ENCODE data around the gene IGLL1.
"Not testable (repeated sequence)": the region's sequence is repeated elsewhere in the genome, so short reads cannot be mapped to it uniquely, and the experiment has no call there.

IGLL1 gene

DNA sequence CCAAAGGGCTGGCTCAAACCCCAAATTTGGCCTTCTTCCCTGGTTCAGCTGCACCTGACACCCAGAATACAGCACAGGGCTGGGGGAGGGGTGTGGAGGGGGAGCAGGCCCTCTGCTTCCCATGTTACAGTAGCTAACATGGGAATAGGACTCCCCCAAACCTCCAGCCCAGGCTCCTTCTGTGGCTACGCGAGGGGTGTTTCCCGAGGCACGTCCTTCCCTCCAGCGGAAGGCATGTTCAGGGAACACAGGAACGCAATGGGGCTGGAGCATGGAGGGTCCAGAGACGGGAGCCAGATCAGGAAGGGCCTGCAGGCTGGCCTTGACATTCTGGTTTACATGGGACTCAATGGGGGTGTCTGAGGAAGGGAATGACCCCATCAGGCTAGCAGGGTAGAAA is 11.8 kb upstream of the IGLL1 start:
- DNase-seq (ENCODE audit: low read depth in 1 of 2, low spot score in 1 of 2): no peak

DNA sequence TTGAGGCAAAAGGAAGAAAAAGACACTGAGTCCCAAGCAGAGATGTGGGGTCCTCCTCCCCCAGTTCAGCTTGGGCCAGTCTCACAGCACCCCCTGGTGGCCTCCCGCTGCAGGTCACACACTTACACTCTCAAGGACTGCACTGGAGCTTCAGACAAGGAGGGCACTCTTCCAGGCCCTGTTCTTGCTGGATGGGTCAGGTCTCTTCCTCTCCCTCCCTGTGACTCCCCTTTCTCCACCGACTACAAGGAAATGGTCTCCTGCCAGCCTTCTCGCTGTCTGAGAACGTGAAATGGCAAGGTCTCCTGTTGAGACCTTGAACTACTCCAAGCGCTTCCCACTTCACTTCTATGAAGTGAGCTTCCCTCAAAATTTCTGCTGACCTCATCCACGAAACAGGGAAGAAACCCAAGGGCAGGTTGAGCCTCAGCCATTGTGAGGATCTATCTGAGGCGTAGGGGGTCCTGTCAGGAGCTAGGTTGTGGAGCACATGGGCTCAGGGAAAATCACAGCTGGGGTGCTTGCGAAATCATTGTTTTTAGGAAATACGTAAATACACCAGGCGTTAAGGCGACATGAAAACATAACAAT is 11.2 kb upstream of the IGLL1 start:
- peak; percentile 10 to 44 for DNase-seq (ENCODE audit: low read depth in 1 of 2, low spot score in 1 of 2)

DNA sequence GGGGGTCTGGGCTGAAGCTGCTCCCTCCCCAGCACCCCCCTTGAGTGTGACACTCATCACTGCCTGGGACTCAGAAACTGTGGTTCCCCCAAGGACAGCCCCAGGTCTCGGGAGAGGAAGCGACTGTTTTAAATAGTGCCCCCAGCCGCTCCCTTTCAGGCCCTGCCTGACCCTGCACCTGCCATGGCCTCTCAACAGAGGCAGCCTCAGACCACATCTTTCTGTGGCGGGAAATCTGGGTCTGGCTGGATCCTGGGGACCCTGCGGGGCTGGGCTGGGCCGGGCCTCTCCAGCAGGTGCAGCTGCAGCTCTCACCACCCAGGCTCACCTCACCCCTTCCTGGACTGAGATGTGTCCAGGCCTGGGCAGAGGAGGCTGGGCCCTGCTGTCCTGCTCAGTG is 3.7 kb upstream of the IGLL1 start:
- DNase-seq (ENCODE audit: low read depth in 1 of 2, low spot score in 1 of 2): no peak

- no peak for DNase-seq (ENCODE audit: low read depth in 1 of 2, low spot score in 1 of 2)
Measured at GRCh38 chr22:23583153-23583552, 3.1 kb upstream of the IGLL1 start.

DNA sequence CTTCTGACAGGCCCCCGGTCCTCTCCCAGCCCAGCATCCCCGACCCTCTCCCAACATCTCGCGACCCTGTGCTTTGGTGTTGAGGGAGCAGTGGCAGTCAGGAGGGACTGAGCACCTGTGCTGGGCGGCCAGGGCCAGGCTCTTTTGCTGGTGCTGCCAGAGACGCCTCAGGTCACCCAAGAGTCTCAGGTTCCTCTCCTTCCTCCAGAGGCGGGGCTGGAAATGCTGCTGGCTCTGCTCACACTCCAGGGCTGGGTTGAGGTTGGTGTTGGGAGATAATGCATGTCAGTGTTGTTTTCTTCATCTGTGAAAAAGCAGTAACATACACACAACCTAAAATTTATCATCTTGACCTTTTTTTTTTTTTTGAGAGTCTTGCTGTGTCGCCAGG is 1.2 kb upstream of the IGLL1 start:
- DNase-seq (ENCODE audit: low read depth in 1 of 2, low spot score in 1 of 2): no peak

DNA sequence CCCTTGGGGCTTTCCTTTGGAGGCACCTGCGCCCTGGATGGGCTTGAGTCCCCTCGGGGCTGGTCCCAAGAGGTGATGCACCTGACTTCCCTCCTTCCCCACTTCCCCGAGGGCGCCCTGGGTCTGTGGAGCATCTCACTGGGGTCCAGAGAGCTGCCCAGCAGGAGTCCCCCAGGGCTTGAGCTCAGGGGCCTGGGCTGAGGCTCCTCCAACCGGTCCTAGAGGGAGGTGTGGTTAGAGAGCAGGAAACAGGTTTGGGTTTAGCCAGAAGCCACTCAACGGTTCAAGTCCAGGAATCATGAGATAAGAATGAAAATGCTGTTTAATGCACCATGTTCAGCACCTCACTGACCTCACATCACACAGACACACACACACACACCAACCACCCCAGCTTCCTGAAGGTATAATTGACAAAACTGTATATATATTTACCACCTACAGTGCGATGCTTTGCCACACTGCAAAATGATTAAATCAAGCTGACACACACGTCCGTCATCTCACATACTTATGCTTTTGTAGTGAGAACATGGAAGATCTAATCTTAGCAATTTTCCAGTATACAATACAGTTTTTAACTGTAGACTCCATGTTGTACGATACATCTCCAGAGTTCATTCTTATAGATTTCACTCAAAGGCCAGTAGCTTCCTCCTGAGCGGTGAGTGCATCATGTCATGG is 628 bp upstream of the IGLL1 start:
- DNase-seq (ENCODE audit: low read depth in 1 of 2, low spot score in 1 of 2): no peak

GRCh38 chr22:23579280-23579679 is 810 bp downstream of the IGLL1 start:
- DNase-seq (ENCODE audit: low read depth in 1 of 2, low spot score in 1 of 2): no peak

DNA sequence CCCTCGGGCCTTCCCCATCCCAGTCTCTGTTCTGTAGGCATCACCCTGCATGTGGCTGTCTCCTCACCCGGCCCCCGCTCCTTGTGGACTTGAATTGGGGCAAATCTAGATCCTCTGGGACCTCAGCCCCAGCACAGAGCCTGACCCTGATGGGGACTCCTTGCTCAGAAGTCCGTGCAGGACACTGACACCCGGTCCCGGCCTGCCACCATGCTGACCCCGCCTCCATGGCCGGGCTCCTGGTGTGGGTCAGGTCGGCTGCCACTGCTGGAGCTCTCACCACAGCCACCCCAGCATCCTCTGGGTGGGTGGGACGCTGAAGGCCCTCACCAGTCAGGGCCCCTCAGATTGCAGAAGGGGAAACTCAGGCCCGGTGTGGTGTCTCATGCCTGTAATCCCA is 1.8 kb downstream of the IGLL1 start:
- no peak for DNase-seq (ENCODE audit: low read depth in 1 of 2, low spot score in 1 of 2)

DNA sequence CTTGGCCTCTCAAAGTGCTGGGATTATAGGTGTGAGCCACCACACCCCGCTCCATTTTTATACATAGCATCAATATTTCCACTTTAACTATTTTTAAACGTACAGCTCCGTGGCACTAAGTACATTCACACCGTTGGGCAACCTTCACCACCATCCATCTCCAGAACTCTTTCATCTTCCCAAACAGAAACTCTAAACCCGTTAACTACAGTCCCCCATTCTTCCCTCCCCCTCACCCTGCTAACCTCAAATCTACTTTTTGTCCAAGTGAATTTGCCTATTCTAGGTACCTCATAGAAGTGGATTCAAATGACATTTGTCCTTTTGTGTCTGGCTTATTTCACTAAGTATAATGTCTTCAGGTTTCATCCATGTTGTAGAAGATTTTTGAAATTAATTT is 3.4 kb downstream of the IGLL1 start:
- no peak for DNase-seq (ENCODE audit: low read depth in 1 of 2, low spot score in 1 of 2)

DNA sequence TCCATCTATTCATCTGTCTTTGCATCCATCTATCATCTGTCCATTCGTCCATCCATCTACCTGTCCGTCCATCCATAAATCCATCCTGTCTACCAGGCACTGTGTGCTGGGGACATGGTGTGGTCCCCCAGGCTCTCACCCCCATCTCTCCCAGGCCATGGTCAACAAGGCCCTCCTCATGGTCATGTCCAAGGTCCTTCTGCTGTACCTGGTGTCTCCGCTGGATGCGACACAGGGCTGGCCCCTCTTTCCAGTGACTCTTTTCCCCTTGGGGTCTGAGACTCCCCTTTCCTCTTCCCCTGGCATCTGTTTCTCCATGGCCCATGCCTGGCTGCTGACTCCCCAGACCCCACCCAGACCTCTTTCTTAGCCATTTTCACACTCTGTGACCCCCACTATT is 4.5 kb downstream of the IGLL1 start:
- DNase-seq (ENCODE audit: low read depth in 1 of 2, low spot score in 1 of 2): no peak

DNA sequence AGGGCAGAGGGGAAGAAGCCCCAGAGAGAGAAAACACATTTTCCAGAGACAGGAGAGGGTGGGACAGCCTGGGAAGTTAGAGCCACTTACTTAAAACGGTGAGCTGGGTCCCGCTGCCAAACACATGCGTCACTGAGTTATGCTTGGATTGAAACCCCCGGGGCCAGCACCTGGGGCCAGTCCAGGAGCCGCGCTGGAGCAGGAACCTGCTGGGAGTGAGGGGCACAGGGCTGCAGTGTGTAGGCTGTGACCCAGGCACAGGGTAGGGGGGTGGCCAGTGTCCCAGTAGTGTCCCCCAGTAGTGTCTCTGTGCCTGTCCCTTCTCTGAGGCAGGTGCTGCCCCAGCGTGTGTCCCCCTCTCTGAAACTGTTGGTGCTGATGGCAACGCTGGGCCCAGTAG is 5.2 kb downstream of the IGLL1 start:
- no peak for DNase-seq (ENCODE audit: low read depth in 1 of 2, low spot score in 1 of 2)

- DNase-seq (ENCODE audit: low read depth in 1 of 2, low spot score in 1 of 2): no peak
Measured at GRCh38 chr22:23574371-23574811, 5.7 kb downstream of the IGLL1 start.

GRCh38 chr22:23573701-23574235 is 6.3 kb downstream of the IGLL1 start:
- DNase-seq (ENCODE audit: low read depth in 1 of 2, low spot score in 1 of 2): not testable (repeated sequence)

GRCh38 chr22:23573106-23573505 is 7.0 kb downstream of the IGLL1 start:
- not testable (repeated sequence) for DNase-seq (ENCODE audit: low read depth in 1 of 2, low spot score in 1 of 2)

DNA sequence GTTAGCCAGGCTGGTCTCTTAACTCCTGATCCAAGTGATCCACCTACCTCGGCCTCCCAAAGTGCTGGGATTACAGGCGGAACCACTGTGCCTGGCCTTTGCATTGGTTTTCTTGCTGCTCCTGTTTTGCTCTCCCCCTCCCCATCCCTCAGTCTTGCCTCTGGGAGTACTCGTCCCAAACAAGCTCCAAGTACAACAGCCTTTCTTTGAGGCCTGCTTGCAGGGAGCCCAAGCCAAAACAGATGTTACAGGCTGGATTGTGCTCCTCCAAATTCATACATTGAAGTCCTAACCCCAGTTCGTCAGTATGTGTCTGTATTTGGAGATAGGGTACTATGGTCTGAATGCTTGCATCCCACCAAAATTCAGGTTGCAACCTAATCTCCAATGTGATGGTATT is 8.6 kb downstream of the IGLL1 start:
- no peak for DNase-seq (ENCODE audit: low read depth in 1 of 2, low spot score in 1 of 2)

DNA sequence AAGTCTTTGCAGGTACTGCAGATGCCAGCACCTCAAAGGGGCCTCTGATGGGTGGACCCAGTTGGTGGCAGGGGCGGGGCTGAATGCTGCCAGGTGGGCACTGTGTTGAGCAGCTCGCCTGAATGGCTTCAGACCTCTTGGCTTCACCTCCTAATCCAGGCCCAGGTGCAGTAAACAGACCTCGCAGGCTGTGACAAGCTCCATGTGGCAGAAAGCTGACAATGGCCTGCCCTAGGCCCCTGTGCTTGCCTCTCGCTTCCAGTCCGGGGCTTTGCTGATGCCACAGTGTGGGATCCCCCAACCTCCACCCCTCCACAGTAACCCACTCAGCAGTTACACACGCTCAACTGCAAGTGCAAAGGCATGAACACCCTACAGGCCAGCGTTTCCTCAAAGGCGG is 9.4 kb downstream of the IGLL1 start:
- DNase-seq (ENCODE audit: low read depth in 1 of 2, low spot score in 1 of 2): no peak

GRCh38 chr22:23569716-23570115 is 10.4 kb downstream of the IGLL1 start:
- no peak for DNase-seq (ENCODE audit: low read depth in 1 of 2, low spot score in 1 of 2)

DNA sequence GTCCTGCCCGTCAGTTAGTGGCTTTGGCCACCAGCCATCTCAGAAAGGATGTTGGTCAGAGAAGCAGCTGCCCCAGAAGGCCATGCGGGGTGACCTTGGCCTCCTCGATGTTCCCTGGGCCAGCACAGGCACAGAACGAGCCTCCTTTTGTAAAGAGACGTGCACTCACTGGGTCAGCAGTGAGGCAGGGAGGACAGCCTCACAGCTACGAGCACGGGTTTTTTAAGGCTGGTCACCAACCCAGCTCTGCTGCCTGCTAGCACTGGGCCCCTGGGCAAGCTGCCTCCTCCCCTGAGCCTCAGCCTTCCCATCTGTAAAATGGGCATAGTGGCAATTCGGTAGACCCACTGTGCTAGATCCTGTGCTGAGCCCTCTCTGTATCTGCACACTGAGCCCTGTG is 10.8 kb downstream of the IGLL1 start:
- no peak for DNase-seq (ENCODE audit: low read depth in 1 of 2, low spot score in 1 of 2)

DNA sequence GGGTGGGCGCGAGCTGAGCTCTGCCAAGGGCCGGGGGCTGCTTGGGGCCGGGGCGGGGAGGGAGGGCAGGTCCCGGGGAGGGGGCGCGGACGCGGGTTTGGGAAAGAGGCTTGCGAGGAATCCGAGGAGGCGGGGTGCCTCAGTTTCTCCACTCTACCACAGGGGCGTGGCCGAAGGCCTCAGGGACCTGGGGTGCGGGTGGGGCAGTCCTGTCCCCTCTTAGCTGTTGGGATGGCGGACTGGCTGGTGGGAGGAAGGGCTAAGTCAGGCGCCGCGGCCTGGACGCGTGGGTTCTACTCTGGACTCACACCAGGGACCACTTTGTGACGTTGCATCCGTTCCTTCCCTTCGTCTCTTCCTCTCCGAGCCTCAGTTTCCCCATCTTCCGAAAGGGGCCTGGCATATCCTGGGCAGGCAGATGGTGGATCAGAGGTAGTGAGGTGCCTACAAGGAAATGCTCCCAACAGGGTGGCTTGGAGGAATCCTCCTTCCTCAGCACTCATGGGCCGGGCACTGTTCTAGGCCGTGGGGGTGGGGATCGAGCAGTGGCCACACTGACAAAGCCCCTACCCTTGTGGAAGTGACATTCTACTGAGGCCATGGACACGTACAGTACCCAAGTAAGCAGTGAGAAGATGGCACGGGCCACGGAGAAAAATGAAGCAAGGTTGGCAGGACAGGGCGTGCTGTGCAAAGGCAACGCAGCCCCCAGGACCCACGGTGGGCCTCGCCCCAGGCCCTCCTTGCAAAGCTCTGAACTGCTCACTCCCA is 13.2 kb downstream of the IGLL1 start:
- DNase-seq (ENCODE audit: low read depth in 1 of 2, low spot score in 1 of 2): no peak

GRCh38 chr22:23565915-23566704 is 14.0 kb downstream of the IGLL1 start:
- DNase-seq (ENCODE audit: low read depth in 1 of 2, low spot score in 1 of 2): no peak

DNA sequence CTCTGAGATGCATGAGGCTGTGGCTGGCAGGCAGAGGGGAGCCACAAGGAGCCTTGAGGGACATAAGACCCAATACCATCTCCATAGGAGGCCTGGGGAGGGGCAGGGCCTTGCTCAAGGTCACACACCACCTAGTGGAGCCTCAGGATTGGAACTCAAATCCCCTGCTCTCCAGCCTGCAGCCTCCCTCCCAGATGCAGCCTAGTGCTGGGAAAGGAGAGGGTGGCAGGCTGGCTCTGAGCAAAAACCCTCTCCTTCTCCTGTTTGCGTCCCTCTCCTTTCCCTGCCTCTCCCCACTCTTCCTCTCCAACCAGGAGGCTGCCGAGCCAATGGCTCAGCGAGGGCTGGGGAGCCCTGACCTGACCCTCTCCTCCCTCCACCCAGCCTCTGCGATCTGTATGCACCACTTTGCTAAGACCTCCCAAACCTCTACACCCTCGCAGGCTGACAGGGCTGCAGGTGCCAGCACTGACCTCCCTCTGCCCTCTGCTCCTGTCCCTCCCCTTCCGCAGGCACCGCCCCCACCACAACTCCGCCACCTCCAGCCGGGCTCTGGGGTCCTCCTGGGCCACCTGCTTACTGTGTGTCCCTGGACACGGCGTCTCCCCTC is 14.7 kb downstream of the IGLL1 start:
- no peak for DNase-seq (ENCODE audit: low read depth in 1 of 2, low spot score in 1 of 2)
